Loucy (cell line): Measurements from ENCODE around the gene KRR1.

Experiments used
- H2AFZ ChIP-seq: fragments of 200-600 bp; sonication (generic); 2 replicates; pipeline ENCODE4 v1.6.0; 2016; ENCODE audit warnings: antibody characterized with exemption, mild to moderate bottlenecking, low read length, moderate library complexity
- H3F3A ChIP-seq: fragments of 200-600 bp; 2 replicates; pipeline ENCODE4 v1.6.0; 2016; ENCODE audit warnings: antibody characterized with exemption, low read depth, mild to moderate bottlenecking
- H3K27me3 ChIP-seq: fragments of 200-600 bp; sonication (generic); 2 replicates; pipeline ENCODE4 v1.6.1; 2014; ENCODE audit warnings: low read length, mild to moderate bottlenecking; ENCODE audit not compliant: insufficient read depth, poor library complexity, severe bottlenecking
- H3K36me3 ChIP-seq: fragments of 200-600 bp; sonication (generic); 2 replicates; pipeline ENCODE4 v1.6.1; 2016; ENCODE audit warnings: low read length; ENCODE audit not compliant: insufficient read depth
- H3K4me1 ChIP-seq: fragments of 200-600 bp; sonication (generic); 2 replicates; pipeline ENCODE4 v1.5.1; 2014; ENCODE audit warnings: low read length, mild to moderate bottlenecking; ENCODE audit not compliant: insufficient read depth, poor library complexity, severe bottlenecking
- H3K4me2 ChIP-seq: fragments of 200-600 bp; sonication (generic); 2 replicates; pipeline ENCODE4 v1.6.0; 2014; ENCODE audit warnings: antibody characterized with exemption, low read length, low read depth, mild to moderate bottlenecking; ENCODE audit not compliant: poor library complexity, severe bottlenecking
- H3K4me3 ChIP-seq: fragments of 200-600 bp; sonication (generic); 2 replicates; pipeline ENCODE4 v1.5.1; 2014; ENCODE audit warnings: low read length, mild to moderate bottlenecking, mixed read lengths; ENCODE audit not compliant: poor library complexity, severe bottlenecking
- H3K79me2 ChIP-seq: fragments of 200-600 bp; sonication (generic); 2 replicates; pipeline ENCODE4 v1.6.1; 2014; ENCODE audit warnings: low read length; ENCODE audit not compliant: insufficient read depth
- H3K9ac ChIP-seq: fragments of 200-600 bp; sonication (generic); 2 replicates; pipeline ENCODE4 v1.6.0; 2014; ENCODE audit warnings: mild to moderate bottlenecking, low read depth, low read length, moderate library complexity; ENCODE audit not compliant: poor library complexity, severe bottlenecking
- H3K9me2 ChIP-seq: fragments of 200-600 bp; sonication (generic); replicated peaks from 2 replicates; pipeline ENCODE4 v1.6.1; 2016; ENCODE audit warnings: low read depth, low read length, mixed read lengths
- H3K9me3 ChIP-seq: fragments of 200-600 bp; sonication (generic); 2 replicates; pipeline ENCODE4 v1.6.1; 2014; ENCODE audit warnings: mild to moderate bottlenecking, antibody characterized with exemption, low read length, low read depth; ENCODE audit not compliant: insufficient read depth
- H4K20me1 ChIP-seq: fragments of 200-600 bp; sonication (generic); 2 replicates; pipeline ENCODE4 v1.6.0; 2014; ENCODE audit warnings: antibody characterized with exemption, low read length, mild to moderate bottlenecking; ENCODE audit not compliant: insufficient read depth, poor library complexity, severe bottlenecking
- EZH2phosphoT487 ChIP-seq: fragments of 200-600 bp; IDR thresholded peaks from 2 replicates; pipeline ENCODE4 v1.6.1; 2018; ENCODE audit warnings: antibody characterized with exemption, mild to moderate bottlenecking, moderate library complexity, borderline replicate concordance
- TF ChIP-seq, protein P1 (sequence below): fragments of 200-600 bp; sonication (generic); conservative IDR thresholded peaks from 2 replicates; pipeline ENCODE4 v1.5.1; 2014; ENCODE audit warnings: mild to moderate bottlenecking, antibody characterized with exemption, low read length

Gene KRR1

DNA sequence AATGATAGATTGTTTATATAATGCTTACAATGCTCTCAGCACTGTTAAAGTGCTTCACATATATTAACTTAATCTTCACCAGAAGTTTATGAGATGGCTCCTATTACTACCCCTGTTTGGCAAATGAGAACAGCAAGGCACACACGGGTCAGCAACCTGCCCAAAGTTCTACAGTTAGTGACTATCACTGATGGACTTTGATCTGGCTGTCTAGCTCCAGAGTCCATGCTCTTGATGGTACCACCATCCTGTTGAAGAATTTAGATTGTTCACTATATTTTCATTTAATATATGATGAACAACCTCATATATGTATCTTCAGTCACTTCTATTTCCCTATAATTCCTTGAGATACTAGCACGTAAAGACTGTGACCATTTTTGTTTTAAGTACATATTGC, 20.2 kb downstream of the KRR1 start:
- no peak overlapping the region for H3K4me3 ChIP-seq
- H3K79me2 ChIP-seq = no peaks in the 10 kb centered on the region
- no peak overlapping the region for H2AFZ ChIP-seq
- H3K9me2 ChIP-seq = no peaks in the 10 kb centered on the region
- TF ChIP-seq EZH2phosphoT487 = no peak
- TF ChIP-seq, protein P1, sequence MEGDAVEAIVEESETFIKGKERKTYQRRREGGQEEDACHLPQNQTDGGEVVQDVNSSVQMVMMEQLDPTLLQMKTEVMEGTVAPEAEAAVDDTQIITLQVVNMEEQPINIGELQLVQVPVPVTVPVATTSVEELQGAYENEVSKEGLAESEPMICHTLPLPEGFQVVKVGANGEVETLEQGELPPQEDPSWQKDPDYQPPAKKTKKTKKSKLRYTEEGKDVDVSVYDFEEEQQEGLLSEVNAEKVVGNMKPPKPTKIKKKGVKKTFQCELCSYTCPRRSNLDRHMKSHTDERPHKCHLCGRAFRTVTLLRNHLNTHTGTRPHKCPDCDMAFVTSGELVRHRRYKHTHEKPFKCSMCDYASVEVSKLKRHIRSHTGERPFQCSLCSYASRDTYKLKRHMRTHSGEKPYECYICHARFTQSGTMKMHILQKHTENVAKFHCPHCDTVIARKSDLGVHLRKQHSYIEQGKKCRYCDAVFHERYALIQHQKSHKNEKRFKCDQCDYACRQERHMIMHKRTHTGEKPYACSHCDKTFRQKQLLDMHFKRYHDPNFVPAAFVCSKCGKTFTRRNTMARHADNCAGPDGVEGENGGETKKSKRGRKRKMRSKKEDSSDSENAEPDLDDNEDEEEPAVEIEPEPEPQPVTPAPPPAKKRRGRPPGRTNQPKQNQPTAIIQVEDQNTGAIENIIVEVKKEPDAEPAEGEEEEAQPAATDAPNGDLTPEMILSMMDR = no peak
- H3F3A ChIP-seq = no peaks in the 10 kb centered on the region
- no peaks in the 10 kb centered on the region for H3K27me3 ChIP-seq
- H3K9ac ChIP-seq = no peak overlapping the region
- H3K9me3 ChIP-seq = no peaks in the 10 kb centered on the region
- H3K36me3 ChIP-seq = peaks cover 2% of the 10 kb centered on the region; the same call in 1 of the 2 replicates
- H3K4me2 ChIP-seq = no peak overlapping the region
- H4K20me1 ChIP-seq = peaks cover 3% of the 10 kb centered on the region
- H3K4me1 ChIP-seq = peaks cover 23% of the 10 kb centered on the region

- TF ChIP-seq, protein P1 = no peak
- TF ChIP-seq EZH2phosphoT487 = no peak
- no peak overlapping the region for H3K4me2 ChIP-seq
- H3K4me1 ChIP-seq = peaks cover 23% of the 10 kb centered on the region
- no peaks in the 10 kb centered on the region for H3K27me3 ChIP-seq
- H3K4me3 ChIP-seq = no peak overlapping the region
- H2AFZ ChIP-seq = no peak overlapping the region
- no peaks in the 10 kb centered on the region for H3K79me2 ChIP-seq
- H4K20me1 ChIP-seq = peaks cover 3% of the 10 kb centered on the region
- no peaks in the 10 kb centered on the region for H3F3A ChIP-seq
- H3K36me3 ChIP-seq = no peaks in the 10 kb centered on the region
- no peaks in the 10 kb centered on the region for H3K9me2 ChIP-seq
- no peaks in the 10 kb centered on the region for H3K9me3 ChIP-seq
- no peak overlapping the region for H3K9ac ChIP-seq
Measured at GRCh38 chr12:75489613-75490210, 21.7 kb downstream of the KRR1 start.

DNA sequence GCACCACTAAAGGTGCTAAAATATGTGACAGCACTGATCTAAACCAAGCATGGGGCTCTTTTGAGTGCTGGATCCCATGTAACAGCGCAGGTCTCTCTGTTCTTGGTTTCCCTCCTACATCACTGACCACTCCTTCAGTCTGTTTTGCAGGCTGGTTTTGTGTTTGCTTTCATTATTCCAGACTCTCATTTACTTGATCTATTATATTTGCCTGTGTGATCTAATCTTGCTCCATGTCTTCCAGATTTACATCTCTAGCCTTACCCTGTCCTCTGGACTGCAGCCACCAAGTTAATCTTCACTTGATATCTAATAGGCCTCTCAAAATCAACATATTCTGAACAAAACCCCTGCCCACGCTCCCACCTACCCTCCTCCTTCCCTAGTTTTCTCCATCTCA, 22.2 kb downstream of the KRR1 start:
- no peaks in the 10 kb centered on the region for H3K36me3 ChIP-seq
- no peaks in the 10 kb centered on the region for H3F3A ChIP-seq

More for the DNA sequence above, 22.2 kb downstream of the KRR1 start:
- Histone ChIP-seq H3K4me3 (no peak overlapping the region), H3K9ac (no peak overlapping the region), H3K4me2 (no peak overlapping the region), H3K9me3 (no peaks in the 10 kb centered on the region), H3K4me1 (peaks cover 23% of the 10 kb centered on the region), H3K9me2 (no peaks in the 10 kb centered on the region), H3K79me2 (no peaks in the 10 kb centered on the region), H2AFZ (no peak overlapping the region), H4K20me1 (peaks cover 3% of the 10 kb centered on the region), H3K27me3 (no peaks in the 10 kb centered on the region)
- TF ChIP-seq, protein P1 = no peak
- no peak for TF ChIP-seq EZH2phosphoT487
